HepG2 (cell line): Measurements from ENCODE around the gene POP5. TPM values are rescaled to one million over a fixed set of nuclear protein-coding genes. Genes with fewer than 3 reads are reported as not detected.

Experiments used
- ADNP ChIP-seq: sonication (generic); formaldehyde crosslinking; IDR thresholded peaks from 2 replicates; pipeline ENCODE4 v1.4.0; 2020; ENCODE audit warnings: missing genetic modification reagents
- CCDC6 ChIP-seq: sonication (generic); formaldehyde crosslinking; IDR thresholded peaks from 2 replicates; pipeline ENCODE4 v1.8.1; 2022; ENCODE audit warnings: mild to moderate bottlenecking, missing genetic modification reagents, moderate library complexity
- CENPT ChIP-seq: sonication (generic); formaldehyde crosslinking; IDR thresholded peaks from 2 replicates; pipeline ENCODE4 v1.8.0; 2022; ENCODE audit warnings: low read depth, mild to moderate bottlenecking, moderate library complexity, missing genetic modification reagents
- EZH2 ChIP-seq: conservative IDR thresholded peaks from 2 replicates; pipeline ENCODE4 v1.6.1; 2012; ENCODE audit warnings: mild to moderate bottlenecking, low read depth, low read length, moderate library complexity
- GATAD2A ChIP-seq: IDR thresholded peaks from 2 replicates; pipeline ENCODE4 v1.6.1; 2016
- HIVEP1 ChIP-seq: sonication (generic); formaldehyde crosslinking; IDR thresholded peaks from 2 replicates; pipeline ENCODE4 v1.4.0; 2020; ENCODE audit warnings: mild to moderate bottlenecking, missing genetic modification reagents
- HMGA1 ChIP-seq: sonication (generic); formaldehyde crosslinking; conservative IDR thresholded peaks from 2 replicates; pipeline ENCODE4 v1.4.0; 2020; ENCODE audit warnings: missing genetic modification reagents
- KAT7 ChIP-seq: IDR thresholded peaks from 2 replicates; pipeline ENCODE4 v1.6.1; 2018; ENCODE audit warnings: borderline replicate concordance, missing compliant biosample characterization
- PITX1 ChIP-seq: sonication (generic); formaldehyde crosslinking; IDR thresholded peaks from 2 replicates; pipeline ENCODE4 v1.5.1; 2020; ENCODE audit warnings: mild to moderate bottlenecking, missing genetic modification reagents
- SCMH1 ChIP-seq: sonication (generic); formaldehyde crosslinking; IDR thresholded peaks from 2 replicates; pipeline ENCODE4 v1.9.0; 2021; ENCODE audit warnings: missing genetic modification reagents, mild to moderate bottlenecking, borderline replicate concordance
- SOX13 ChIP-seq, 3 experiments: fragments of 450-650 bp in 1 of 3; sonication (generic) in 1 of 3; formaldehyde crosslinking in 1 of 3; IDR thresholded peaks in 2 of 3; conservative IDR thresholded peaks in 1 of 3; 2 replicates each; pipeline versions ENCODE4 v1.5.0 to v1.6.1; 2016 to 2020; ENCODE audit warnings: antibody characterized with exemption in 1 of 3, mild to moderate bottlenecking in 1 of 3, missing compliant biosample characterization in 1 of 3, missing genetic modification reagents in 1 of 3, moderate library complexity in 1 of 3
- SP1 ChIP-seq, 2 experiments: fragments of 450-650 bp in 1 of 2; sonication (generic) in 1 of 2; formaldehyde crosslinking in 1 of 2; IDR thresholded peaks; 2 replicates each; pipeline versions ENCODE4 v1.4.0 to v1.6.1; 2016 to 2020; ENCODE audit warnings: missing genetic modification reagents in 1 of 2
- TARDBP ChIP-seq: sonication (generic); formaldehyde crosslinking; IDR thresholded peaks from 2 replicates; pipeline ENCODE4 v1.8.0; 2022; ENCODE audit warnings: mild to moderate bottlenecking, missing genetic modification reagents
- ZBTB44 ChIP-seq: sonication (generic); formaldehyde crosslinking; IDR thresholded peaks from 2 replicates; pipeline ENCODE4 v1.4.0; 2020; ENCODE audit warnings: missing genetic modification reagents
- ZNF256 ChIP-seq: sonication (generic); formaldehyde crosslinking; conservative IDR thresholded peaks from 2 replicates; pipeline ENCODE4 v1.4.0; 2020; ENCODE audit warnings: missing genetic modification reagents
- ZNF335 ChIP-seq: sonication (generic); formaldehyde crosslinking; IDR thresholded peaks from 2 replicates; pipeline ENCODE4 v1.4.0; 2020; ENCODE audit warnings: missing genetic modification reagents
- ZNF543 ChIP-seq: sonication (generic); formaldehyde crosslinking; IDR thresholded peaks from 2 replicates; pipeline ENCODE4 v1.4.0; 2020; ENCODE audit warnings: mild to moderate bottlenecking, missing genetic modification reagents
- ZNF75D ChIP-seq: sonication (generic); formaldehyde crosslinking; IDR thresholded peaks from 2 replicates; pipeline ENCODE4 v1.8.1; 2023; ENCODE audit warnings: missing genetic modification reagents, mild to moderate bottlenecking, borderline replicate concordance
- ZNF891 ChIP-seq: sonication (generic); formaldehyde crosslinking; IDR thresholded peaks from 2 replicates; pipeline ENCODE4 v1.5.0; 2020; ENCODE audit warnings: mild to moderate bottlenecking, missing genetic modification reagents
- polyA plus RNA-seq, 8 experiments: library from polyadenylated mRNA; depleted of rRNA in 3 of 8; stranded (reverse) in 7 of 8; unstranded in 1 of 8; fragments of >200 nt; fragmentation: Illumina TruSeq in 4 of 8; extraction: Trizol in 4 of 8; gene quantifications; 2 replicates each; pipeline versions ENCODE4 v1.2.1 to v1.2.3, GENCODE V29; 2011 to 2016; ENCODE audit warnings: low read depth in 4 of 8, missing spikeins in 1 of 8, mixed read lengths in 1 of 8; ENCODE audit not compliant: insufficient read depth in 1 of 8
- total RNA-seq, 5 experiments: library from RNA; depleted of rRNA; stranded (reverse); fragments of >200 nt; fragmentation: Illumina TruSeq; extraction: Trizol; gene quantifications; 2 replicates each; pipeline ENCODE4 v1.2.3, GENCODE V29; 2016; ENCODE audit warnings: low read depth in 1 of 5
- TF ChIP-seq, protein P1 (sequence below): sonication (generic); formaldehyde crosslinking; IDR thresholded peaks from 2 replicates; pipeline ENCODE4 v1.4.0; 2020; ENCODE audit warnings: missing genetic modification reagents
- TF ChIP-seq, protein P2 (sequence below): sonication (generic); formaldehyde crosslinking; conservative IDR thresholded peaks from 2 replicates; pipeline ENCODE4 v1.4.0; 2020; ENCODE audit warnings: missing genetic modification reagents
- TF ChIP-seq, protein P3 (sequence below): sonication (generic); IDR thresholded peaks from 2 replicates; pipeline ENCODE4 v1.6.1; 2016; ENCODE audit warnings: low read depth, borderline replicate concordance
- TF ChIP-seq, protein P4 (sequence below): sonication (generic); formaldehyde crosslinking; IDR thresholded peaks from 2 replicates; pipeline ENCODE4 v1.5.1; 2020; ENCODE audit warnings: missing genetic modification reagents, mild to moderate bottlenecking, borderline replicate concordance

The POP5 gene
- total and polyA plus RNA-seq, 2 of the 13 experiments (the other 11 are each of a cell fraction or from before 2014, with no cell fraction given), result 45.6 to 61.3 TPM

GRCh38 chr12:120580787-120581723 is at the start of gene POP5 (continued):
- no peak for TF ChIP-seq ZBTB44 (CRISPR knock-in tag)
- TF ChIP-seq SCMH1 (CRISPR knock-in tag), result no peak
- no peak for TF ChIP-seq HMGA1 (CRISPR knock-in tag)
- peak; percentile 73; the same call in 1 of the 2 replicates for TF ChIP-seq HIVEP1 (CRISPR knock-in tag)
- TF ChIP-seq, protein P1, sequence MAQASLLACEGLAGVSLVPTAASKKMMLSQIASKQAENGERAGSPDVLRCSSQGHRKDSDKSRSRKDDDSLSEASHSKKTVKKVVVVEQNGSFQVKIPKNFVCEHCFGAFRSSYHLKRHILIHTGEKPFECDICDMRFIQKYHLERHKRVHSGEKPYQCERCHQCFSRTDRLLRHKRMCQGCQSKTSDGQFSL (CRISPR knock-in tag), result no peak
- TF ChIP-seq ZNF891 (CRISPR knock-in tag), result 0 out of 2 replicates have a peak, but pooled peaks have one; percentile 74
- TF ChIP-seq PITX1 (CRISPR knock-in tag), result peak; percentile 73; the same call in 1 of the 2 replicates
- TF ChIP-seq, protein P2, sequence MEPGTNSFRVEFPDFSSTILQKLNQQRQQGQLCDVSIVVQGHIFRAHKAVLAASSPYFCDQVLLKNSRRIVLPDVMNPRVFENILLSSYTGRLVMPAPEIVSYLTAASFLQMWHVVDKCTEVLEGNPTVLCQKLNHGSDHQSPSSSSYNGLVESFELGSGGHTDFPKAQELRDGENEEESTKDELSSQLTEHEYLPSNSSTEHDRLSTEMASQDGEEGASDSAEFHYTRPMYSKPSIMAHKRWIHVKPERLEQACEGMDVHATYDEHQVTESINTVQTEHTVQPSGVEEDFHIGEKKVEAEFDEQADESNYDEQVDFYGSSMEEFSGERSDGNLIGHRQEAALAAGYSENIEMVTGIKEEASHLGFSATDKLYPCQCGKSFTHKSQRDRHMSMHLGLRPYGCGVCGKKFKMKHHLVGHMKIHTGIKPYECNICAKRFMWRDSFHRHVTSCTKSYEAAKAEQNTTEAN (CRISPR knock-in tag), result no peak
- no peak; the same call in 1 of the 2 replicates for TF ChIP-seq GATAD2A (CRISPR knock-in tag)
- no peak for TF ChIP-seq ZNF543 (CRISPR knock-in tag)
- no peak for TF ChIP-seq ZNF335 (CRISPR knock-in tag)
- TF ChIP-seq TARDBP (CRISPR knock-in tag), result peak; percentile 52; the same call in 1 of the 2 replicates
- peak; percentile 30; the same call in 1 of the 2 replicates for TF ChIP-seq CENPT (CRISPR knock-in tag)
- TF ChIP-seq CCDC6 (CRISPR knock-in tag), result no peak
- no peak for TF ChIP-seq ADNP (CRISPR knock-in tag)
- no peak for TF ChIP-seq SOX13 (IDR thresholded peaks at IDR 0.05)
- no peak; a peak in 1 of 4 replicates for TF ChIP-seq SOX13 (CRISPR knock-in tag; conservative IDR thresholded peaks at IDR 0.05 in 1 of 2, IDR thresholded peaks at IDR 0.05 in 1 of 2)
- no peak for TF ChIP-seq ZNF75D (CRISPR knock-in tag)
- TF ChIP-seq EZH2, result no peak
- TF ChIP-seq ZNF256, result no peak
- TF ChIP-seq, protein P3, sequence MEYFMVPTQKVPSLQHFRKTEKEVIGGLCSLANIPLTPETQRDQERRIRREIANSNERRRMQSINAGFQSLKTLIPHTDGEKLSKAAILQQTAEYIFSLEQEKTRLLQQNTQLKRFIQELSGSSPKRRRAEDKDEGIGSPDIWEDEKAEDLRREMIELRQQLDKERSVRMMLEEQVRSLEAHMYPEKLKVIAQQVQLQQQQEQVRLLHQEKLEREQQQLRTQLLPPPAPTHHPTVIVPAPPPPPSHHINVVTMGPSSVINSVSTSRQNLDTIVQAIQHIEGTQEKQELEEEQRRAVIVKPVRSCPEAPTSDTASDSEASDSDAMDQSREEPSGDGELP, result no peak
- no peak for TF ChIP-seq KAT7 (CRISPR knock-in tag)
- TF ChIP-seq, protein P4, sequence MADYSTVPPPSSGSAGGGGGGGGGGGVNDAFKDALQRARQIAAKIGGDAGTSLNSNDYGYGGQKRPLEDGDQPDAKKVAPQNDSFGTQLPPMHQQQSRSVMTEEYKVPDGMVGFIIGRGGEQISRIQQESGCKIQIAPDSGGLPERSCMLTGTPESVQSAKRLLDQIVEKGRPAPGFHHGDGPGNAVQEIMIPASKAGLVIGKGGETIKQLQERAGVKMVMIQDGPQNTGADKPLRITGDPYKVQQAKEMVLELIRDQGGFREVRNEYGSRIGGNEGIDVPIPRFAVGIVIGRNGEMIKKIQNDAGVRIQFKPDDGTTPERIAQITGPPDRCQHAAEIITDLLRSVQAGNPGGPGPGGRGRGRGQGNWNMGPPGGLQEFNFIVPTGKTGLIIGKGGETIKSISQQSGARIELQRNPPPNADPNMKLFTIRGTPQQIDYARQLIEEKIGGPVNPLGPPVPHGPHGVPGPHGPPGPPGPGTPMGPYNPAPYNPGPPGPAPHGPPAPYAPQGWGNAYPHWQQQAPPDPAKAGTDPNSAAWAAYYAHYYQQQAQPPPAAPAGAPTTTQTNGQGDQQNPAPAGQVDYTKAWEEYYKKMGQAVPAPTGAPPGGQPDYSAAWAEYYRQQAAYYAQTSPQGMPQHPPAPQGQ, result no peak
- TF ChIP-seq SP1 (IDR thresholded peaks at IDR 0.05), result no peak
- TF ChIP-seq SP1 (CRISPR knock-in tag; IDR thresholded peaks at IDR 0.05), result peak; percentile 51; the same call in 1 of the 2 replicates
